Right cardiac atrium (tissue), 5 donors: ENCODE measurements around the gene TMEM129. TPM values are rescaled to one million over a fixed set of nuclear protein-coding genes. Genes with fewer than 3 reads are reported as not detected.
A peak's percentile ranks its signal among the peaks of the same experiment; 100 is the strongest.

Source experiments
- ATAC-seq, 2 donors: fragments of 200-7000 bp; cut with Tn5 transposase; one replicate each; pipeline versions ENCODE4 v1.8.0 to v1.9.1; 2020; ENCODE audit warnings: moderate library complexity in 2 of 2, mild to moderate bottlenecking in 1 of 2
- DNase-seq, 3 donors: peaks; one replicate each; pipeline ENCODE4 v3.0.0-alpha.2; 2020
- H3K27ac ChIP-seq: one replicate; pipeline ENCODE4 v1.5.1; 2013; ENCODE audit warnings: mild to moderate bottlenecking, low read length, control low read depth, moderate library complexity
- H3K27me3 ChIP-seq: one replicate; pipeline ENCODE4 v1.6.1; 2013; ENCODE audit not compliant: control insufficient read depth, insufficient read depth
- H3K4me1 ChIP-seq: one replicate; pipeline ENCODE4 v1.6.1; 2013; ENCODE audit warnings: low read length; ENCODE audit not compliant: control insufficient read depth, insufficient read depth
- H3K4me3 ChIP-seq: one replicate; pipeline ENCODE4 v1.5.1; 2013; ENCODE audit warnings: low read length, control low read depth
- H3K9me3 ChIP-seq: one replicate; pipeline ENCODE4 v1.6.1; 2013; ENCODE audit warnings: low read length; ENCODE audit not compliant: control insufficient read depth
- WGBS: extraction: QIAGEN DNeasy Blood & Tissue Kit; methylation state at CpG from one replicate; pipeline ENCODE4 v1.1.7; 2013; 5-methylcytosine and 5-hydroxymethylcytosine counted together
- intact Hi-C, 4 donors: fragments of 100-400 bp; cut with DNase I; formaldehyde crosslinking; loops; one replicate each; pipeline versions ENCODE4 v1.11.0 to v1.14.0; 2022 to 2023
- polyA plus RNA-seq: library from polyadenylated mRNA; stranded (reverse); fragments of 200-250 nt; gene quantifications from one replicate; pipeline ENCODE4 v1.2.3, GENCODE V29; 2013
- total RNA-seq, 4 donors: library from RNA; stranded (reverse); fragmentation: NEBNext Ultra II Directional; extraction: Animal tissue kit (Norgen Biotek cat#: 25700); gene quantifications; one replicate each; pipeline ENCODE4 v1.2.1, GENCODE V29; 2021
- donor health status: healthy with polysubstance abuse.
- donor health status: DM: no; HTN: yes; CAD: no.
- donor health status: DM: no; HTN: no; CAD: no.
- donor health status: DM: no; HTN: yes; CAD: no; lungs with severe emphysema.
- donor health status: DM: yes; HTN: yes; CAD: no.

Gene TMEM129
- total and polyA plus RNA-seq, 5 donors = 43.0 to 59.2 (median 49.0) TPM

DNA sequence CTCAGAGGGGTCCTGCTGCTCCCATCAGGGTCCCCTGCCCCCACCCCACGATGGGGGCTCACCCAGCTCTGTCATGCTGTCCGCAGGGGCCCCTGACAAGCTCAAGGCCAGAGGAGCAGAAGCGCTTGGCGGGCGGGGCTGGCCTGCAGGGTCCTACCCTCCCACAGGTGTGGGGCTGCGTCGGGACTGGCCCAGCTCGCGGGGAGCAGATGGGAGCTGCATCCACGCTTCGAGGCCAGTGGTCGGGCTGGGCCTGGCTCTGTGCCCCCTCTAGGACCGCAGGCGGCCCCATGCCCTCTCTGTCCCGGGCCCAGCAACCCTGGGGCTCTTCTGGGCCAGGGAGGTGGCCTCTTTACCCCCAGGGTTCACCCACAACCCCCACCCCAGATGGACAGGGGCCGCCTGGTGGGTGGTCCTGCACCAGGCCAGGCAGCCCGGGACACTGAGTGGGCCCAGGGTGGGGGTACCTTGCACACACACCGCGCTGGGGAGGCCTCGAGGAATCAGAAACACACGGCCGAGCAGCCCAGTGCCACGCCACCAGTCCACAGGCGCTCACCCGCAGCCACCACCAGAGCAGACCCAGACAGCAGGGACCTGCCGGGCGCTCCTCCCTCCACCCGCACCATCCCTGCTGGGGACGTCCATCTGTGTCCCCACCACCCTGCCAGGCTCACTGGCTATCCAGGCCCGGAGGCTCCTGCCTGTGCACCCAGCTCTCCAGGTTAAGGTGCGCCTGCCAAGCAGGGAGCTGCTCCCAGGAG is 30.2 kb upstream of the TMEM129 start:
- Histone ChIP-seq H3K27me3 (no peaks in the 10 kb centered on the region), H3K4me3 (no peak overlapping the region), H3K27ac (no peak overlapping the region), H3K4me1 (no peaks in the 10 kb centered on the region), H3K9me3 (no peaks in the 10 kb centered on the region)
- DNase-seq (no peak), ATAC-seq (no peak)
- WGBS = 91% methylated on average over 31 of the region's 31 CpGs
- intact Hi-C loops = loop anchor here in 2 of 4 donors (5.0 to 10.0 kb wide), 3 partner anchors 53 to 146 kb away; no protein-coding TSS in a partner anchor

DNA sequence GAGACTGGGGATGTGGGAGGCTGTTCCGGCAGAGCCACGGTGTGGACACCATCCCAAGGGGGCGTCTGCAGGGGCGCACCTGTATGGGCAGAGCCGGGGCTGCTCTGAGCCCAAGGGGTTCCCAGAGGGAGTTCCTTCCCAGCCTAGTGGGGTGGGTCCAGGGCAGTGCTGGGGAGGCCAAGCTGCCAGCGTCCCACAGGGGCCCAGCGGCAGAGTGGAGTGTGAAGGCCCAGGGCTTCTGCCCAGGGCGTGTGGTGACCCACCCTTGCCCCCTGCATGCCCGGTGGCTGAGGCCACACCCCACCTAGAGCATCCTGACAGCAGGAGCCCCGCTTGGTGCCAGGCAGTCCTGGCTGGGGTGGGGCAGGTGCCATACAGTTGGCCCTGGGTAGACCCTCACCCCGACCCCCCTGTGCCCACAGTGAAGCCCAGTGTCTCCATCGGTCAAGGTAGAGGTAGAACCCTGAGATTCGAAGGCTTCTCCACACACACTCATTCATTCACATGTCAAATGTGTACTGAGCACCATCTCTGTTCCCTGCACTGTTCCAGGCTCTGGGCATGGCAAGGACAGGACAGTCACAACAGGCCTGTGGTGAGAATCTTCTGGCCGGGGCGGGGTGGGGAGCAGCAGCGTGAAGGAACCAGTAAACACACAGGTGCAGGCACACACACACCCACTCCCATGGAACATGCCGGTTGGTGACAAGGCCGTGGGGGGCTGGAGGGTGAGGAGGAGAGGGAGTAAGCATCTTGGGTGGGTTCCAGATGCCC is 29.4 kb upstream of the TMEM129 start:
- DNase-seq (no peak), ATAC-seq (no peak)
- Histone ChIP-seq H3K27me3 (no peaks in the 10 kb centered on the region), H3K27ac (no peak overlapping the region), H3K4me3 (no peak overlapping the region), H3K4me1 (no peaks in the 10 kb centered on the region), H3K9me3 (no peaks in the 10 kb centered on the region)
- intact Hi-C loops = loop anchor here in 2 of 4 donors (5.0 to 10.0 kb wide), 3 partner anchors 54 to 147 kb away; no protein-coding TSS in a partner anchor
- 86% methylated on average over 18 of the region's 18 CpGs for WGBS

DNA sequence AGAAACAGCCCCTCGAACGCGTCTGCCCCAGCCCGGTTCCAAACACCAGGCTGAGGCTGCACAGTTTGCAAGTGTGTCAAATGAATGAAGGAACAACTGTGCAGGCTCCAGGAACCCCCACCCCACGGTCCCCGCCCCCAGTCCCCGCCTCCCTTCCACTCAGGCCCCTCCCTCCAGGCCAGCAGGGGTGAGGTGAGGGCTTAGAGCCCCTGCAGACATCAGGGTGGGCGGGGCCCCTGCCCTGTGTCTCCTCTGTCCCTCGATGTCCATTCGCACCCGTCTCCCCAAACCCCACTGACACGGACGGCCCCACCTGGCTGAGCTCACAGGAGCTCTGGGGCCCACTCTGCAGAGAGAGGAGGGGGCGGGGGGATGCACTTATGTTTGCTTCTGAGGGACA is 28.7 kb upstream of the TMEM129 start:
- no peak overlapping the region for H3K27ac ChIP-seq
- H3K4me1 ChIP-seq = no peaks in the 10 kb centered on the region
- ATAC-seq (no peak), DNase-seq (no peak)
- 69% methylated on average over 14 of the region's 14 CpGs for WGBS
- H3K9me3 ChIP-seq = no peaks in the 10 kb centered on the region
- H3K27me3 ChIP-seq = no peaks in the 10 kb centered on the region
- intact Hi-C loops = loop anchor here (2.0 to 10.0 kb wide), 4 partner anchors 55 to 147 kb away; no protein-coding TSS in a partner anchor
- no peak overlapping the region for H3K4me3 ChIP-seq

DNA sequence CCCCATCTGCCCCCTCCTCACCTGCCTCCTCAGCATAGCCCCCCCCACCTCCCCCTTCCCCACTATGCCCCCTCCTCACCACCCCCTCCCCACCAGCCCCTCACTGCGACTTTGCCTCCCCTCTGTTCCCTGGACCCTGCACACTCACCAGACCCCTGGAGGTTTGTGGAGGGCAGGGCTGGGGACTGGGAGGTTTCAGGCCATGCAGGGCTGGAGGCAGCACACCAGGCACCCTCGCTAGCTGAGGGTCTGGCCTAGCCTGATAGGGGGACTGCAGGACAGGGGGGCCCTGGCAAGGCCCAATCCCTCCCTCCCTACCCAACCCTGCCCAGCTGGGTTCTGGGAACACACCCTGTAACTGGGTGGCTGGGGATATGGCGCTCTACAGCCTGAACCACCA is 28.2 kb upstream of the TMEM129 start:
- no peak overlapping the region for H3K4me3 ChIP-seq
- no peak for ATAC-seq
- intact Hi-C loops = loop anchor here in 2 of 4 donors (2.0 to 5.0 kb wide), 2 partner anchors 59 to 148 kb away; no protein-coding TSS in a partner anchor
- no peak for DNase-seq
- WGBS = 58% methylated on average over 3 of the region's 3 CpGs
- H3K27ac ChIP-seq = no peak overlapping the region
- H3K27me3 ChIP-seq = no peaks in the 10 kb centered on the region
- no peaks in the 10 kb centered on the region for H3K9me3 ChIP-seq
- no peaks in the 10 kb centered on the region for H3K4me1 ChIP-seq

DNA sequence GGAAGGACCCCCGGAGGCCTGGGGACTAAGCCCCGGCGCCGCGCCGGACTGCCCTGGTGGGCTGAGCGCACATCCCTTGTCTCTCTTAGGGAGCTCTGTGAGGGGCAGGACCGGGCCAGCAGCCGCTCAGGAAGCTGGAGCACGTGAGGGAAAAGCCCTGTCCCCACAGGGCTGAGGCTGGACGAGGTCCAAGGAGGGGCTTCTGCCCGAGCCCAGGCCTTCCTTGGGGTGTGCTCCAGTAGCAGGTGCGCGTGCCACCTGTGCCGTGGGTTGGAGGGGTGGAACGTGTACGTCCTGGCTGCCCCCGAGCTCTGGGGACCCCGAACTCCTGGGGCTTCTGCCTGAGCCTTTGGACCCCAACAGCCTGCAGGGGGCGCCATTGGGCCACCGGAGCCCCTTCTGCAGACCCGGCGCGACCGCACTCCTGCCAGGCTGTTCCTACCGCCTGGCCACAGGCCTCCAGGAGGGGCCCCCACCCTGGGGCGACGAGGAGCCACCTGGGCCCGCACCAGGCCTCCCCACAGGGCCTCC is 27.4 kb upstream of the TMEM129 start:
- Histone ChIP-seq H3K27me3 (no peaks in the 10 kb centered on the region), H3K4me1 (no peaks in the 10 kb centered on the region), H3K4me3 (no peak overlapping the region), H3K27ac (no peak overlapping the region), H3K9me3 (no peaks in the 10 kb centered on the region)
- ATAC-seq (peak; percentile 26 to 38), DNase-seq (peak; percentile 79 to 91 (median 89))
- intact Hi-C loops = loop anchor here in 2 of 4 donors (2.0 to 5.0 kb wide), 2 partner anchors 60 to 149 kb away; no protein-coding TSS in a partner anchor
- WGBS = 4% methylated on average over 29 of the region's 29 CpGs

DNA sequence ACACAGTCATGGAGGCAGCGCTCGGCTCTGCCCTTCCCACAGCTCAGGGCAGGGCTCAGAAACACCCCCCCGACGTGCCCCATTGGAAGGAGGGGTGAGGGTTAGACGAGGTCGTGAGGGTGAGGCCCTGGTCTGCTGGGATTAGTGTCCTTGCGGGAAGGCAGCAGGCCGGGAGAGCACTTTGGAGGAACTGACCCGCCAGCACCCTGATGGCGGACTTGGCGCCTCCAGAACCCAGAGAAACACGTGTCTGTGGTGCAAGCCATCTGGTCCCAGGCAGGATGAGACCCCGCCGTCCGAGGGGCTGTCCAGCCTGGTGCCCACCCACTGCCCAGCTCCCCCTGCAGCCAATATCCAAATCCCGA is 26.5 kb upstream of the TMEM129 start:
- ATAC-seq = no peak
- no peaks in the 10 kb centered on the region for H3K27me3 ChIP-seq
- no peaks in the 10 kb centered on the region for H3K4me1 ChIP-seq
- 85% methylated on average over 16 of the region's 16 CpGs for WGBS
- H3K27ac ChIP-seq = no peak overlapping the region
- DNase-seq = no peak
- no peaks in the 10 kb centered on the region for H3K9me3 ChIP-seq
- intact Hi-C loops = loop anchor here in 2 of 4 donors (2.0 to 5.0 kb wide), 2 partner anchors 63 to 150 kb away; no protein-coding TSS in a partner anchor
- H3K4me3 ChIP-seq = no peak overlapping the region

DNA sequence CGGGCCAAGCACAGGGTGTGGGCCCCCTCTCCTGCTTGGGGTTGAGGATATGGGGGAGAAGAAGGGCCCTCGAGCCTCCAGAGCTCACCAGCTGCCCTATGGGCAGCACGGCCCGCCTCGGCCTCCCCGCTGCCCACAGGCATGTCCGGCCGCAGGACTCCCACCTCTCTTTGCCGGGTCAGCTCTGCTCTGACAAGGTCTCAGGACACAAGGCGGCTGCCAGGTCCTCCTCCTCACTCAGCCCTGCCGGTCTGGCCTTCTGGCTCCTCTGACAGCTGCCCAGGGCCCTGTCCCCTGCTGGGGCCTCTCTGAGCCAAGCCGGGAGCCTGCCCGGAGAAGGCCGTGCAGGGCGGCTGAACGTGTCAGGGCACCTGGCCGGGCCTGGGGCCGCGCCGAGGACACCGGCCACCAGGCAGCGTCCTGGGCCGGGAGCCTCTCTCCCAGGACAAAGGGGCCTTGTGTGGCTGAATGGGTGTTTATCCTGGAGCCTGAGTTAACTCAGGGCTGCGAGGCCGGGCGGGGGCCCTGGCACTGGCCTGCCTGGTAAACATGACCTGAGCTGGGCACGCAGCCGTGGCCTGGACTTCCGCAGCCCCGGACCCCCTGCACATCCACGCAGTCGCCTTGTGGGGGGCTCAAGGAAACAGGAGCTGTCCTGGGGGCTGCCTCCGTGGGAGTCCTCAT is 25.9 kb upstream of the TMEM129 start:
- no peak for ATAC-seq
- H3K27me3 ChIP-seq = no peaks in the 10 kb centered on the region

DNA sequence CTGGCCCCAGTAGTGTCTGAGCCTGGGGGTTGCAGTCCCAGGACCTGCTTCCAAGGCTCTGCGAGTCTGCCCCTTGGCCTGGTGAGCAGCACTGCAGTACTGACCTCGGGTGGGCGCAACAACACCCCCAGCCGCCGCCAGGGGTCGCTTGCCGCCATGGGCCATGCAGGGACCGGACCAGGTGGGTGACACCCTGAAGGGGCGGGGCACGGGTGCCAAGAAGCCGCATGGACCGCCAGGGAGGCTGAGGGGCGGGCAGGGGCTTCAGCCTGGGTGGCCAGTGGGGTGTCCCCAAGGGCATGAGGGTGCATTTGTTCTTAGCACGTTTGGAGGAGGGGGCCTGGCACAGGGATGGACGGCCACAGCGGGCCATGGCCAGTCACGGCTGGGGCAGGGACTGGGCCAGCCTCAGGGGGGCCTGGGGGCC is 25.2 kb upstream of the TMEM129 start:
- no peaks in the 10 kb centered on the region for H3K4me1 ChIP-seq
- peak; percentile 60 to 78 for ATAC-seq
- intact Hi-C loops = loop anchor here in 2 of 4 donors (2.0 to 5.0 kb wide), 2 partner anchors 65 to 151 kb away; no protein-coding TSS in a partner anchor
- 16% methylated on average over 17 of the region's 17 CpGs for WGBS
- no peak overlapping the region for H3K4me3 ChIP-seq
- no peaks in the 10 kb centered on the region for H3K9me3 ChIP-seq
- DNase-seq = peak; percentile 81 to 92 (median 89)
- no peaks in the 10 kb centered on the region for H3K27me3 ChIP-seq
- H3K27ac ChIP-seq = no peak overlapping the region

More for the DNA sequence above, 25.9 kb upstream of the TMEM129 start:
- intact Hi-C loops = loop anchor here in 2 of 4 donors (2.0 to 5.0 kb wide), 2 partner anchors 64 to 150 kb away; no protein-coding TSS in a partner anchor
- no peak for DNase-seq
- H3K27ac ChIP-seq = no peak overlapping the region
- no peak overlapping the region for H3K4me3 ChIP-seq
- WGBS = 77% methylated on average over 33 of the region's 33 CpGs
- no peaks in the 10 kb centered on the region for H3K9me3 ChIP-seq
- H3K4me1 ChIP-seq = no peaks in the 10 kb centered on the region

DNA sequence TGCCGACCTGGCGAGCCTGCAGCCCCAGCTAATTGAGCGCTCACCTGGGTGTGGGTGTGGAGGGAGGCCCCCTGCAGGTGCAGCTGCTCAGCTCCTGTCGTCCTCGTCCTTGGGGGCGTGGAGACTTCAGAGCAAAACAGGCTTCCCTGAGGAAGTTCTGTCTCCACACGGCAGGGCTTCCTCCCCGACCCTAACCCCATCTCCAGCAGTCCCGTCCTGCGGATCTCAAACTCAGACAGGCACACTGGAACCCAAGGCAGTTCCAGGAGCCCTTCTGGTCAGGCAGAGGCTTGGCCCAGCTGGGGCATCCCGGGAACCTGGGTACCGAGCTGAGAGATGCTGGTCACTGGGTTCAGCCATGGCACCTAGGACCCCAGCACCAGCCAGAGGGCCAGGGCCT is 24.6 kb upstream of the TMEM129 start:
- Histone ChIP-seq H3K4me1 (no peaks in the 10 kb centered on the region), H3K27me3 (no peaks in the 10 kb centered on the region), H3K27ac (no peak overlapping the region), H3K9me3 (no peaks in the 10 kb centered on the region), H3K4me3 (no peak overlapping the region)
- 82% methylated on average over 12 of the region's 12 CpGs for WGBS
- DNase-seq (no peak), ATAC-seq (no peak)
- intact Hi-C loops = loop anchor here in 2 of 4 donors (2.0 to 5.0 kb wide), 2 partner anchors 65 to 152 kb away; no protein-coding TSS in a partner anchor

DNA sequence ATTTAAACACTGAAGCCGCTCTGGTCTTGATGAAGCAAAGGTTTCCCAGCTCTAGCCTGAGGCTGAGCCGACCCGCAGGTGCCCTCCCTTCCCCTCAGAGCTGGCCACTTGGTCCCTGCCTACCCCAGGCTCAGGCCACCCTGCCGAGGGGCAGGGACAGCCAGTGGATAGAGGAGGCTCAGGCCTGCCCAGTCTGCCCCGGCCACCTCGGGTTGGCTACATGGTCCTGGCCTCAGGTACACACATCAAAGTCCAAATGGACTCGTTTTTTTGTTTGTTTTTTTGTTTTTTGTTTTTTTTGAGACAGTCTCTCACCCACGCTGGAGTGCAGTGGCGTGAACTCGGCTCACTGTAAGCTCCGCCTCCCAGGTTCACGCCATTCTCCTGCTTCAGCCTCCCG is 24.0 kb upstream of the TMEM129 start:
- H3K4me3 ChIP-seq = no peak overlapping the region
- H3K27me3 ChIP-seq = no peaks in the 10 kb centered on the region
- 90% methylated on average over 13 of the region's 13 CpGs for WGBS
- H3K27ac ChIP-seq = no peak overlapping the region
- intact Hi-C loops = loop anchor here in 2 of 4 donors (5.0 kb wide), 1 partner anchor 152 kb away; no protein-coding TSS in a partner anchor
- no peaks in the 10 kb centered on the region for H3K4me1 ChIP-seq
- H3K9me3 ChIP-seq = no peaks in the 10 kb centered on the region
- DNase-seq (no peak), ATAC-seq (no peak)
